ENCODE measurements around the gene METTL23.

GRCh38 chr17:76715496-76715830 is 11.2 kb upstream of the METTL23 start:
- no peak for TF ChIP-seq CTCF (IDR thresholded peaks at IDR 0.05; ENCODE audit: insufficient read depth, low read length, poor library complexity, severe bottlenecking)
- no peak for TF ChIP-seq EZH2phosphoT487 (conservative IDR thresholded peaks at IDR 0.05; ENCODE audit: low read length)
